HFF-Myc (cell line): Measurements from ENCODE around the gene RPL12.

Source experiments
- DNase-seq: peaks from one replicate; pipeline ENCODE4 v3.0.0-alpha.2; 2011; ENCODE audit warnings: low read depth; ENCODE audit errors: extremely low read depth
- H3K4me3 ChIP-seq: replicated peaks from 2 replicates; pipeline ENCODE4 v1.5.1; 2011; ENCODE audit warnings: low read depth, mild to moderate bottlenecking, control low read depth, low read length
- CTCF ChIP-seq: IDR thresholded peaks from 2 replicates; pipeline ENCODE4 v1.5.1; 2012; ENCODE audit warnings: mild to moderate bottlenecking, low read depth, low read length, control low read depth; ENCODE audit errors: missing control alignments

RPL12 gene

GRCh38 chr9:127457191-127457878 is 6.1 kb upstream of the RPL12 start:
- no peak for TF ChIP-seq CTCF
- DNase-seq = no peak
- H3K4me3 ChIP-seq = no peak overlapping the region

- H3K4me3 ChIP-seq = no peak overlapping the region
- DNase-seq = no peak
- TF ChIP-seq CTCF = peak; percentile 23
Observed at GRCh38 chr9:127455324-127455992, 4.3 kb upstream of the RPL12 start.

GRCh38 chr9:127452691-127453090 is 1.5 kb upstream of the RPL12 start:
- no peak for DNase-seq
- peak overlapping the region; percentile 100 for H3K4me3 ChIP-seq
- TF ChIP-seq CTCF = no peak

- no peak for TF ChIP-seq CTCF
- peak overlapping the region; percentile 100 for H3K4me3 ChIP-seq
- DNase-seq = peak; percentile 26
Observed at GRCh38 chr9:127451858-127452656, 851 bp upstream of the RPL12 start.

GRCh38 chr9:127451608-127451857 is 327 bp upstream of the RPL12 start:
- H3K4me3 ChIP-seq = peak overlapping the region; percentile 100
- DNase-seq = no peak
- TF ChIP-seq CTCF = no peak

- no peak for TF ChIP-seq CTCF
- peak overlapping the region; percentile 100 for H3K4me3 ChIP-seq
- DNase-seq = no peak
Observed at GRCh38 chr9:127450243-127450760, 904 bp downstream of the RPL12 start.
